ENCODE measurements around the gene GRM7. TPM values are rescaled to one million over a fixed set of nuclear protein-coding genes. Genes with fewer than 3 reads are reported as not detected.

GRM7 gene
- total RNA-seq, 2 experiments from 2014 or later, result not detected

DNA sequence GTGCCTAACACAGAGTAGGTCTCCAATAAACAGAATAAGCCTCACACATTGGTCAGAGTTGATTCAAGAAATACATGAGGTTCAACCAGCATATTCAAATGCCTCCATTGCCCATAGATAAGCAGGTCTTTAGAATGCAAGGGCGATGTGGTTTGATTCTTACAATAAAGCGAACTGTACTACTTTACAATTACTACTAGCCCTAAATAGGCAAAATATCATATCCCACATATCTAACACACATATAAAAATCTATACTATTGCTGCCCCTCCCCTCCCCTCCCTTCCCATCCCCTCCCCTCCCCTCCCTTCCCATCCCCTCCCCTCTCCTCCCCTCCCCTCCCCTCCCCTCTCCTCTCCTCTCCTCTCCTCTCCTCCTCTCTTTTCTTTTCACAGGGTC, 6.7 kb upstream of the GRM7 start:
- Mint-ChIP-seq H3K27me3 (no peaks in the 10 kb centered on the region), H3K4me3 (no peak overlapping the region), H3K27ac (no peak overlapping the region), H3K9me3 (no peaks in the 10 kb centered on the region), H3K36me3 (ENCODE audit: low read depth) (no peaks in the 10 kb centered on the region), H3K4me1 (ENCODE audit: low read depth) (no peaks in the 10 kb centered on the region)
- intact Hi-C loops (cut with micrococcal nuclease), result no loop called here
- ChIA-PET POLR2A (no interaction called here), CTCF (no interaction called here)
- ATAC-seq, result no peak
- TF ChIP-seq, protein P1, sequence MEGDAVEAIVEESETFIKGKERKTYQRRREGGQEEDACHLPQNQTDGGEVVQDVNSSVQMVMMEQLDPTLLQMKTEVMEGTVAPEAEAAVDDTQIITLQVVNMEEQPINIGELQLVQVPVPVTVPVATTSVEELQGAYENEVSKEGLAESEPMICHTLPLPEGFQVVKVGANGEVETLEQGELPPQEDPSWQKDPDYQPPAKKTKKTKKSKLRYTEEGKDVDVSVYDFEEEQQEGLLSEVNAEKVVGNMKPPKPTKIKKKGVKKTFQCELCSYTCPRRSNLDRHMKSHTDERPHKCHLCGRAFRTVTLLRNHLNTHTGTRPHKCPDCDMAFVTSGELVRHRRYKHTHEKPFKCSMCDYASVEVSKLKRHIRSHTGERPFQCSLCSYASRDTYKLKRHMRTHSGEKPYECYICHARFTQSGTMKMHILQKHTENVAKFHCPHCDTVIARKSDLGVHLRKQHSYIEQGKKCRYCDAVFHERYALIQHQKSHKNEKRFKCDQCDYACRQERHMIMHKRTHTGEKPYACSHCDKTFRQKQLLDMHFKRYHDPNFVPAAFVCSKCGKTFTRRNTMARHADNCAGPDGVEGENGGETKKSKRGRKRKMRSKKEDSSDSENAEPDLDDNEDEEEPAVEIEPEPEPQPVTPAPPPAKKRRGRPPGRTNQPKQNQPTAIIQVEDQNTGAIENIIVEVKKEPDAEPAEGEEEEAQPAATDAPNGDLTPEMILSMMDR (IDR thresholded peaks at IDR 0.05), result no peak
- DNase-seq, result no peak

GRCh38 chr3:6857510-6857909, 3.4 kb upstream of the GRM7 start:
- ATAC-seq (no peak), DNase-seq (no peak)
- intact Hi-C loops (cut with micrococcal nuclease), result no loop called here
- no peaks in the 10 kb centered on the region for H3K4me1 Mint-ChIP-seq (ENCODE audit: low read depth)
- POLR2A ChIA-PET, result no interaction called here
- CTCF ChIA-PET, result interaction anchor here (0.7 kb wide), 1 partner anchor 14 kb away, joined by 3 read pairs; no protein-coding TSS in a partner anchor
- TF ChIP-seq, protein P1 (IDR thresholded peaks at IDR 0.05), result no peak
- no peak overlapping the region for H3K4me3 Mint-ChIP-seq
- no peaks in the 10 kb centered on the region for H3K9me3 Mint-ChIP-seq
- H3K36me3 Mint-ChIP-seq (ENCODE audit: low read depth), result no peaks in the 10 kb centered on the region
- H3K27me3 Mint-ChIP-seq, result peaks cover 8% of the 10 kb centered on the region
- no peak overlapping the region for H3K27ac Mint-ChIP-seq

DNA sequence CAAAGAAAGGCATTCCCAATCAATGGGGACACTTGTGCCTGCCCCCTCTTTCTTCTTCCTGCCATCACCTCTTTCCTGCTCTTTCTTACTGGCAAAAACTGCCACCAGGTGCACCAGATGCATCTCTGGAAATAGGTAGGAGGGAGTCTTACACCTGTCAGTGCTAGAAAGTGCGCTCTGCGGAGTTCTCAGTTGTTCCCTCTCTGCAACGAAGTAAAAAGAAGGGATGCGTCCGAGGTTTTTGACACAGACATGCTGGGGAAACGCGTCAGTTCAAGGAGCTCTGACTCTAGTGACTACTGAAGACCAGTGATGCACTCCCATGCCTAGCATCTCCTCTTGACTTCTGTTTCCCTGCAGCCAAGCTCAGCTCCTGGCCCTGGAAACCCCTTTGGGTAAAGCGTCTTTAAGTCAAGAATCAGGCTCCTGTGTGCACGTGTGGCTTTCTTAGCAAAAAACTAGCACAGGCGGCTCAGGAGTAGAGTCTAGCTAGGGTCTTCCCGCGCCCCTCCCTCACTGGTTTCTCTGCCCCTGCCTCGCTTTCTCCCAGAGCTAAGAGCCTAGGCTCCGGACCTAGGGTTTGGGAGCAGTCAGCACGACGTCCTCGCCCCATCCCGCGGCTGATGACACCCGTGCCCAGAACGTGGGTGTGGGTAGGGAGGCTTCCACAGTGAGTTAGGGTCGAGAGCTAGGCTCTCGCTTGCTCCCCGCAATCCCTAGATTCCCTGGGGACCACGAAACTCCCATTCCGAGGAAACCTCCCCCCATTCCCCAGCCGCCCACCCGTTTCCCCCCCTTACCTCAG, 564 bp upstream of the GRM7 start:
- Mint-ChIP-seq H3K27me3 (peaks cover 15% of the 10 kb centered on the region), H3K9me3 (no peaks in the 10 kb centered on the region), H3K36me3 (ENCODE audit: low read depth) (no peaks in the 10 kb centered on the region), H3K27ac (no peak overlapping the region), H3K4me3 (no peak overlapping the region), H3K4me1 (ENCODE audit: low read depth) (no peaks in the 10 kb centered on the region)
- ATAC-seq, result no peak
- intact Hi-C loops (cut with micrococcal nuclease), result no loop called here
- ChIA-PET POLR2A (no interaction called here), CTCF (no interaction called here)
- TF ChIP-seq, protein P1 (IDR thresholded peaks at IDR 0.05), result no peak
- no peak for DNase-seq

GRCh38 chr3:6861625-6862000, 698 bp downstream of the GRM7 start:
- H3K4me3 Mint-ChIP-seq, result no peak overlapping the region
- no peaks in the 10 kb centered on the region for H3K4me1 Mint-ChIP-seq (ENCODE audit: low read depth)
- TF ChIP-seq, protein P1 (IDR thresholded peaks at IDR 0.05), result no peak
- peaks cover 15% of the 10 kb centered on the region for H3K27me3 Mint-ChIP-seq
- ChIA-PET CTCF (no interaction called here), POLR2A (no interaction called here)
- no peaks in the 10 kb centered on the region for H3K36me3 Mint-ChIP-seq (ENCODE audit: low read depth)
- intact Hi-C loops (cut with micrococcal nuclease), result no loop called here
- H3K9me3 Mint-ChIP-seq, result no peaks in the 10 kb centered on the region
- H3K27ac Mint-ChIP-seq, result no peak overlapping the region
- no peak for ATAC-seq
- no peak for DNase-seq

GRCh38 chr3:6862041-6862879, 1.3 kb downstream of the GRM7 start:
- H3K36me3 Mint-ChIP-seq (ENCODE audit: low read depth), result no peaks in the 10 kb centered on the region
- no peak for DNase-seq
- no peak overlapping the region for H3K27ac Mint-ChIP-seq
- no peaks in the 10 kb centered on the region for H3K4me1 Mint-ChIP-seq (ENCODE audit: low read depth)
- ATAC-seq, result no peak
- ChIA-PET CTCF (no interaction called here), POLR2A (no interaction called here)
- TF ChIP-seq, protein P1 (IDR thresholded peaks at IDR 0.05), result no peak
- H3K4me3 Mint-ChIP-seq, result no peak overlapping the region
- intact Hi-C loops (cut with micrococcal nuclease), result no loop called here
- peaks cover 15% of the 10 kb centered on the region for H3K27me3 Mint-ChIP-seq
- no peaks in the 10 kb centered on the region for H3K9me3 Mint-ChIP-seq
